NCI-H146 treated with DMSO at 0.1 percent for 48 hours (cell line): Measurements from ENCODE around the gene PRUNE2.
"Not testable (repeated sequence)": the region's sequence is repeated elsewhere in the genome, so short reads cannot be mapped to it uniquely, and the experiment has no call there.

Experiments
- DNase-seq: peaks from one replicate; lab custom pipeline; 2025; ENCODE audit not compliant: unreplicated experiment; lab: John Stamatoyannopoulos, UW

Gene PRUNE2

GRCh38 chr9:76699971-76700370 is 205.9 kb downstream of the PRUNE2 start:
- no peak for DNase-seq

GRCh38 chr9:76697554-76697953 is 208.4 kb downstream of the PRUNE2 start:
- no peak for DNase-seq

- DNase-seq: no peak
Measured at GRCh38 chr9:76697081-76697480, 208.8 kb downstream of the PRUNE2 start.

GRCh38 chr9:76693912-76694311 is 212.0 kb downstream of the PRUNE2 start:
- DNase-seq: no peak

GRCh38 chr9:76692458-76693129 is 213.3 kb downstream of the PRUNE2 start:
- DNase-seq: no peak

GRCh38 chr9:76691517-76692313 is 214.2 kb downstream of the PRUNE2 start:
- peak; percentile 68 for DNase-seq

- DNase-seq: no peak
Measured at GRCh38 chr9:76690973-76691370, 214.9 kb downstream of the PRUNE2 start.

GRCh38 chr9:76690246-76690972 is 215.5 kb downstream of the PRUNE2 start:
- DNase-seq: no peak

- DNase-seq: no peak
Measured at GRCh38 chr9:76688471-76689238, 217.3 kb downstream of the PRUNE2 start.

GRCh38 chr9:76687861-76688391 is 218.0 kb downstream of the PRUNE2 start:
- DNase-seq: no peak

GRCh38 chr9:76686756-76687155 is 219.2 kb downstream of the PRUNE2 start:
- DNase-seq: no peak

GRCh38 chr9:76684213-76684612 is 221.7 kb downstream of the PRUNE2 start:
- DNase-seq: no peak

GRCh38 chr9:76681556-76681955 is 224.4 kb downstream of the PRUNE2 start:
- DNase-seq: no peak

GRCh38 chr9:76680716-76681425 is 225.0 kb downstream of the PRUNE2 start:
- no peak for DNase-seq

GRCh38 chr9:76677481-76678055 is 228.3 kb downstream of the PRUNE2 start:
- DNase-seq: peak; percentile 48

GRCh38 chr9:76676857-76677256 is 229.1 kb downstream of the PRUNE2 start:
- peak; percentile 92 for DNase-seq

- DNase-seq: no peak
Measured at GRCh38 chr9:76667521-76667957, 238.4 kb downstream of the PRUNE2 start.

- DNase-seq: not testable (repeated sequence)
Measured at GRCh38 chr9:76665966-76666365, 239.9 kb downstream of the PRUNE2 start.

GRCh38 chr9:76665458-76665857 is 240.5 kb downstream of the PRUNE2 start:
- DNase-seq: no peak

- DNase-seq: no peak
Measured at GRCh38 chr9:76664120-76664519, 241.8 kb downstream of the PRUNE2 start.
